DND-41 (cell line): Measurements from ENCODE around the gene C1QL2.

Experiments
- ATAC-seq: fragments of 200-7000 bp; cut with Tn5 transposase; 3 replicates; pipeline ENCODE4 v1.9.1; 2021; ENCODE audit warnings: low read depth; ENCODE audit not compliant: insufficient read depth
- DNase-seq: peaks from one replicate; pipeline ENCODE4 v3.0.0-alpha.2; 2020
- H2AFZ ChIP-seq: 2 replicates; pipeline ENCODE4 v1.6.0; 2012; ENCODE audit warnings: low read depth, low read length
- H3K27ac ChIP-seq: 2 replicates; pipeline ENCODE4 v1.5.1; 2012; ENCODE audit warnings: low read length, inconsistent platforms
- H3K27me3 ChIP-seq: fragments of 200-600 bp; sonication (generic); 2 replicates; pipeline ENCODE4 v1.6.0; 2012; ENCODE audit warnings: low read length, mild to moderate bottlenecking, inconsistent platforms; ENCODE audit not compliant: insufficient read depth, poor library complexity
- H3K36me3 ChIP-seq: 2 replicates; pipeline ENCODE4 v1.5.1; 2012; ENCODE audit warnings: low read length, inconsistent platforms; ENCODE audit not compliant: insufficient read depth
- H3K4me1 ChIP-seq: 2 replicates; pipeline ENCODE4 v1.5.1; 2012; ENCODE audit warnings: mild to moderate bottlenecking, low read length; ENCODE audit not compliant: insufficient read depth
- H3K4me2 ChIP-seq: 2 replicates; pipeline ENCODE4 v1.6.0; 2012; ENCODE audit warnings: mild to moderate bottlenecking, moderate library complexity, low read length, inconsistent platforms; ENCODE audit not compliant: insufficient read depth
- H3K4me3 ChIP-seq, 2 experiments: fragments of 200-600 bp in 1 of 2; shearing (Covaris generic) in 1 of 2; 2 replicates each; pipeline ENCODE4 v1.5.1; 2012 to 2016; ENCODE audit warnings: inconsistent platforms in 2 of 2, low read length in 2 of 2, mild to moderate bottlenecking in 2 of 2, low read depth in 1 of 2, moderate library complexity in 1 of 2
- H3K79me2 ChIP-seq: 2 replicates; pipeline ENCODE4 v1.6.0; 2012; ENCODE audit warnings: low read length, inconsistent platforms; ENCODE audit not compliant: insufficient read depth
- H3K9ac ChIP-seq: 2 replicates; pipeline ENCODE4 v1.6.0; 2012; ENCODE audit warnings: low read depth, mild to moderate bottlenecking, inconsistent platforms, low read length, moderate library complexity
- H3K9me3 ChIP-seq: 2 replicates; pipeline ENCODE4 v1.5.1; 2012; ENCODE audit warnings: low read length, moderate library complexity, mild to moderate bottlenecking, inconsistent platforms; ENCODE audit not compliant: insufficient read depth, severe bottlenecking
- H4K20me1 ChIP-seq: 2 replicates; pipeline ENCODE4 v1.6.0; 2012; ENCODE audit warnings: low read length; ENCODE audit not compliant: insufficient read depth
- EZH2 ChIP-seq: IDR thresholded peaks from 3 replicates; pipeline ENCODE4 v1.6.1; 2012; ENCODE audit warnings: borderline replicate concordance, low read depth, mild to moderate bottlenecking, moderate library complexity, low read length, inconsistent platforms; ENCODE audit not compliant: severe bottlenecking
- TF ChIP-seq, protein P1 (sequence below): IDR thresholded peaks from 2 replicates; pipeline ENCODE4 v1.5.1; 2012; ENCODE audit warnings: borderline replicate concordance, low read length, moderate library complexity, mild to moderate bottlenecking; ENCODE audit not compliant: poor library complexity, severe bottlenecking; ENCODE audit errors: extremely low read depth

Gene C1QL2

DNA sequence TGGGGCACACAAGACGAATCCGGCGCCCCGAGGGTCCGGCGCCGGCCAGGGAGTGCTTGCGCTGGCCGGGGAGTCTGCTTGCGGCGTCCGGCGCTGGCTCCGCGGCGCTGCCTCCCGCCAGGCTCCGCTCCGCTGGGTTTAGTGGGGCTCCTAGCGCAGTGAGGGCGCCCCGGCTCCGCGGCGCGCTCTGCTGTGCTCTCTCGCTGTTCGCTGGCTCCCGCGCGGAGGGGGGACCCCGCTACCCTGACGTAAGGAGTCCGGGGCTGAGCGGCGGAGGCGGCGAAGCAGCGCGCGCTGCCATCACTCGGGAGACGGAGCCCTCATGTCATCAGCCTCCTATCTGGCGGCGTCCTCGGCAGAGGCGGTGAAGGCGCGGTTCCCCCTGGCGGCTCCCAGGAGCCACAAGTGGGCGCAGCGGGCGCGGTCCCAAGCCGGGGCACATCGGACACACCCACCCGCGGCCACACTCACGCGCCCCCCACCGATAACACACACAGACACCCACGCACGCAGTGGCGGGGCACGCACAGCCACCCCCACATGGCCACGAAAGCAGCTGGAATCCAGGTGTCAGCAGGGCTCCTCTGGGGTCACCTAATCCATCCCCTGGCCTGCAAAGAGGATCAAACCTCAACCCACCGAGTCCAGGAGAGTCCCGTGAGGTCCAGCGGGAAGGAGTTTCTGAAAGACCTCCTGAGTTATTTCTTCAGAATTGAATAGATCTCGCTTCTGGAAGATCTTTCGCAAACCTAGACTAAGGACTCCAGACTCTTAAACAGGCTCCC is at the start of gene C1QL2:
Gene C1QL2, minus strand, starts transcription at position 189 of the 785 bp plus-strand sequence. CDS start 482 bp downstream, outside the sequence.
- H3K9ac ChIP-seq: no peak within 1 kb of the TSS
- no peaks in the 10 kb centered on the region for H3K9me3 ChIP-seq
- H3K4me1 ChIP-seq: no peaks in the 10 kb centered on the region
- ATAC-seq (no peak), DNase-seq (no peak)
- H3K79me2 ChIP-seq: no peaks in the 10 kb centered on the region
- H2AFZ ChIP-seq: no peak within 1 kb of the TSS
- H3K4me3 ChIP-seq: no peak within 1 kb of the TSS
- TF ChIP-seq EZH2: no peak
- TF ChIP-seq, protein P1, sequence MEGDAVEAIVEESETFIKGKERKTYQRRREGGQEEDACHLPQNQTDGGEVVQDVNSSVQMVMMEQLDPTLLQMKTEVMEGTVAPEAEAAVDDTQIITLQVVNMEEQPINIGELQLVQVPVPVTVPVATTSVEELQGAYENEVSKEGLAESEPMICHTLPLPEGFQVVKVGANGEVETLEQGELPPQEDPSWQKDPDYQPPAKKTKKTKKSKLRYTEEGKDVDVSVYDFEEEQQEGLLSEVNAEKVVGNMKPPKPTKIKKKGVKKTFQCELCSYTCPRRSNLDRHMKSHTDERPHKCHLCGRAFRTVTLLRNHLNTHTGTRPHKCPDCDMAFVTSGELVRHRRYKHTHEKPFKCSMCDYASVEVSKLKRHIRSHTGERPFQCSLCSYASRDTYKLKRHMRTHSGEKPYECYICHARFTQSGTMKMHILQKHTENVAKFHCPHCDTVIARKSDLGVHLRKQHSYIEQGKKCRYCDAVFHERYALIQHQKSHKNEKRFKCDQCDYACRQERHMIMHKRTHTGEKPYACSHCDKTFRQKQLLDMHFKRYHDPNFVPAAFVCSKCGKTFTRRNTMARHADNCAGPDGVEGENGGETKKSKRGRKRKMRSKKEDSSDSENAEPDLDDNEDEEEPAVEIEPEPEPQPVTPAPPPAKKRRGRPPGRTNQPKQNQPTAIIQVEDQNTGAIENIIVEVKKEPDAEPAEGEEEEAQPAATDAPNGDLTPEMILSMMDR: no peak
- no peaks in the 10 kb centered on the region for H3K36me3 ChIP-seq
- no peak within 1 kb of the TSS for H3K27ac ChIP-seq
- H3K27me3 ChIP-seq: peaks cover 3% of the 10 kb centered on the region
- no peaks in the 10 kb centered on the region for H4K20me1 ChIP-seq
- no peak within 1 kb of the TSS for H3K4me2 ChIP-seq

DNA sequence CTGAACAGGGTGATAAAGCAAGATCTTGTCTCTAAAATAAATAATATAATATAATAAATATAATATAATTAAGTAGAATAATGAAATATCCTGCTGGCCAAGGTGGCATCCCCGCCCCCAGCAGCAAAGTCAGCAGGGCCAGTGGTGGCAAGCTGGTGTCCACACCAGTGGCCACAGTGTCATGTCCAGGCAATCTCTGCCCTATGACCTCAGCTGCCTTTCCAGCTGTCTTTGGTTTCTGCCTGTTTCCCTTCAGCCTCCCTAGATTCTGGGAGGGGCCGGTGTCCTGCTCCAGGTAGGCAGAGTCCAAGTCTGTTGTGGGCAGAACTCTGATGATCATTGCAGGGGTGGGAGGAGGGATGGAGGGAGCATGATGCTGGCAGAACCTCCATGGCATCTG is 48.9 kb upstream of the C1QL2 start:
- ATAC-seq: no peak

DNA sequence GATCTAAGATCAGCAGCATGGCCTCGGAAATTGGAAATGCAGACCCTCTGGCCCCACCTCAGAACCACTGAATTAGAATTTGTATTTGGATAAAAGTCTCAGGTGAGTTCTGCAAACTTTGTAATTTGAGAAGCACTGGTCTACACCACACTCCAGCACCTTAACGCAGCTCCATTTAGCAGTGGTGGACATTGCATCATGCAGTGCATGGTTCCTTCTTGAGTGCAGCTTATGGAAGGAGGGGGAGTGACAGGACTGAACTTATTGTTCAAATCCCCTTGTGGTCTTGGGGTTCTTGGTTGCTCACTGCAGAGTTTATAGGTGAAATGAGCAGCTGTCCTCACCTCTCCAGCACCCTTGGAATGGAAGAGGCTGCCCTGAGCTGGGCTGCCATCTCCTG is 47.6 kb upstream of the C1QL2 start:
- no peak overlapping the region for H2AFZ ChIP-seq
- no peak overlapping the region for H3K27ac ChIP-seq
- H3K79me2 ChIP-seq: no peaks in the 10 kb centered on the region
- H3K36me3 ChIP-seq: no peaks in the 10 kb centered on the region
- DNase-seq: no peak
- H4K20me1 ChIP-seq: no peaks in the 10 kb centered on the region; the same call in 1 of the 2 replicates
- H3K4me2 ChIP-seq: no peak overlapping the region
- ATAC-seq: no peak
- H3K9me3 ChIP-seq: no peaks in the 10 kb centered on the region
- H3K27me3 ChIP-seq: peaks cover 14% of the 10 kb centered on the region
- no peaks in the 10 kb centered on the region for H3K4me1 ChIP-seq
- no peak for TF ChIP-seq EZH2
- TF ChIP-seq, protein P1: no peak
- H3K9ac ChIP-seq: no peak overlapping the region
- no peak overlapping the region for H3K4me3 ChIP-seq

More for the DNA sequence above, 48.9 kb upstream of the C1QL2 start:
- Histone ChIP-seq H3K4me3 (no peak overlapping the region), H3K9ac (no peak overlapping the region), H3K27ac (no peak overlapping the region), H3K79me2 (no peaks in the 10 kb centered on the region), H3K4me2 (no peak overlapping the region), H2AFZ (no peak overlapping the region), H3K36me3 (no peaks in the 10 kb centered on the region), H4K20me1 (no peaks in the 10 kb centered on the region; the same call in 1 of the 2 replicates), H3K9me3 (no peaks in the 10 kb centered on the region), H3K27me3 (peaks cover 16% of the 10 kb centered on the region), H3K4me1 (no peaks in the 10 kb centered on the region)
- TF ChIP-seq EZH2: no peak
- TF ChIP-seq, protein P1: no peak
- DNase-seq: no peak
